ENCODE results near the gene APOBEC3B.
A peak's percentile ranks its signal among the peaks of the same experiment; 100 is the strongest.
"Not testable (repeated sequence)": the region's sequence is repeated elsewhere in the genome, so short reads cannot be mapped to it uniquely, and the experiment has no call there.

The APOBEC3B gene

DNA sequence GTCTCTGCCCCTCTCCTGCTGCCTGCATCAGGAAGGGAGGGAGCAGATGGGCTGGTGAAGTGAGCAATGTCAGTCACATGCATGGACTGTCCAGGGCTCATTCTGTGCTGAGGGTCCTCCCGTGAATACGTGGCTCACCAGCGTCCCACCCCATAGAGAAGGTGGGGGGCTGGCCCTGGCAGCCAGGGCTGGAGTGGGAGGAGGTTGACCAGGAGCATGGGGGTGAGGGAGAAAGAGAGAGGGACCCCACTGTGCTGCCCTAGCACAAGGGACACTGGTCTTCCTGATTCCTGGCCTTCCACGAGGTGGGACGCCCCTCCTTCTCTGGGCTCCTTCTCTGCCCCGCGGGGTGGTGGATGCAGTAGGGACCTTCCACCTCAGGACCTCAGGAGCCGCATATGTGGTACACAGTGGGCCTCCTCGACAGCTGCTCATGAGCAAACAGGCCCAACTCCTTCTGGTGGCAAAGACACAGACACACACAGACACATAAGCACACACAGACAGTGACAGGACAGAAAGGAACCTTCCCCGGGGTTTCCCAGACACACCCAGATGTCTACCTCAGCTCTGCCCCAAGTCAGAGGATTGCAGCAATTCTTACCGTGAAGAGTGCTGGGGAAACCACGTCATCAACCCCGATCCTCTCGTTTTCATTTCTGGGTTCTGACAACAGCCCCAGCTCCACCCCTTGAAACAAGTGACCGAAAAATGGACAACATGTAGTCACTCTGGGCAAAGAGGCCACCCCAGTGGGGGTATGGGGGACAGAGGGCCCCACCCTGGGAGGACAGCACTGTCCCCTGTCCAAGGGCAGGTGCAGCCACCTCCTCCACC, 28.4 kb upstream of the APOBEC3B start:
- H3K36me3 ChIP-seq = no peaks in the 10 kb centered on the region
- H3K9ac ChIP-seq = peak overlapping the region in 3 of 11 experiments; percentile 55 to 64 (median 61); a peak in 8 of 22 replicates
- peak overlapping the region in 8 of 11 experiments; percentile 5 to 91 (median 78); a peak in 12 of 22 replicates for H3K4me2 ChIP-seq
- H3K27me3 ChIP-seq = no peaks in the 10 kb centered on the region
- peak in 1 of 11 experiments; percentile 46; a peak in 2 of 22 replicates for TF ChIP-seq Cebpa-rat (IDR thresholded peaks at IDR 0.05)
- H3K4me3 ChIP-seq = no peak overlapping the region; a peak in 1 of 20 replicates
- peaks cover 24 to 90% (median 70%) of the 10 kb centered on the region in 10 experiments for H3K4me1 ChIP-seq
- no peaks in the 10 kb centered on the region for H3K9me3 ChIP-seq (replicated peaks in 1 of 11)
- H3K27ac ChIP-seq = peak overlapping the region in 9 of 11 experiments; percentile 25 to 82 (median 50); a peak in 17 of 22 replicates
- H4K20me1 ChIP-seq = no peaks in the 10 kb centered on the region

DNA sequence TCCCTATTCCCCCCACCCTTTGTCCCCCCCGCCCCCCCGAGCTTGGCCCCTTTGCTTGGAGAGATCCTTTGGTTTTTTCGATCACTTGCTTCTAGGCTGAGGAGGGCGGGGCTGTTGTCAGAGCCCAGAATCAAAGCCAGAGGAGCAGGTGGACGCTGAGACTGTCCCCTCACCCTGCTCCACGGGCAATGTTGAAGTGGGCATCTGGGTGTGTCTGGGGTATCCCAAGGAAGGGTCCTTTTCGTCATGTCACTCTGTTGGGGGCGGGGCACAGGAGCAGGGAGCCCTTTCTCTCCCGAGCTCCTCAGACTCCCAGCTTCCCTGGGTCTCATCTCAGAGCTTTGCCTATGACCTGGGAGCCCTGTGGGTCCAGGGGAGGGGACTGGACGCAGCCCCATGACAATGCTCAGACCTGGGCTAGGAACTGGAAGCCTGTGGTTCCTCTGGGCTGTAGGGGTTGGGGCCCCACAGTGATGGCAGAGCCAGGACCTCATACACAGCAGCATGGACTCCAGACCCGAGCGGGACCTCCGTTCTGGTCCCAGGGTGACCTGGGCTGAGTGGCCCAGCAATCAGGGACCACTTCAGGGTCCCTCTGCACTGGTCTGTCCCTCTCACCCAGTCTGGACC, 27.6 kb upstream of the APOBEC3B start:
- Histone ChIP-seq H3K4me3 (no peak overlapping the region), H3K9ac (peak overlapping the region in 1 of 11 experiments; percentile 20; a peak in 2 of 22 replicates), H4K20me1 (no peaks in the 10 kb centered on the region), H3K27ac (peak overlapping the region in 4 of 11 experiments; percentile 10 to 82 (median 70); a peak in 6 of 22 replicates), H3K9me3 (replicated peaks in 1 of 11) (no peaks in the 10 kb centered on the region), H3K27me3 (no peaks in the 10 kb centered on the region), H3K4me2 (peak overlapping the region in 5 of 11 experiments; percentile 41 to 91 (median 79); a peak in 10 of 22 replicates), H3K4me1 (peaks cover 32 to 98% (median 78%) of the 10 kb centered on the region in 10 experiments), H3K36me3 (no peaks in the 10 kb centered on the region)
- no peak for TF ChIP-seq Cebpa-rat (IDR thresholded peaks at IDR 0.05)

DNA sequence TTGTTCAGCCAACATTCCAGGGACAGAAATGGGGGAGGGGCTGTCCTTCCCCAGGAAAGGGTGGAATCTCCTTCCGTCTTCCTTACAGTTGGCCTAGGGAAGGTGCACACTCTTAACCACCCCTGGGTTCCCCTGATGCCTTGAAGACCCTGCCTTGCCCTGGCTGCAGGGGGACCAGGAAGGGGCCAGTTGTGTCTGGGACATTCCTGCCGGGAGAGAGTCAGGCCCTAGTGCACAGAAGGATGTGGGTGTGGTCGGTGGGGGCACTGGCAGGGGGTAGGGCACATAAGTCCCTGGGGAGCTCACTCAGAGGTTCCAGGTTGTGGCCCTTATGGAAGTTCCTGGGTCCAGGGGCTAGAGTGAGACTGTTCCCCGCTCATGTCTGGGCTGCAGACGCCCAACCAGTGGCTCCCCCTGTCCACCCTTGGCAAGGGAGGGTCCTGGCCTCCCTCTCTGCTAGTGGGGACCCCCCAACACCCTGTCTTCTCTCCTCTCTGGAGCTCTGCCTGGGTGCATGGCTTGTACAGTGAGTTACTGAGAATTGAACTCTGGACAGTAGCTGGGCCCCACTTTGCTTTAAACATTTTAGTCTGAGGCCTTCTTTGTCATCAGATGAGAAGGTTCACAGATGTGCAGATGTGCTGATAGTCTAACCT, 26.8 kb upstream of the APOBEC3B start:
- H3K4me1 ChIP-seq = peaks cover 37 to 99% (median 83%) of the 10 kb centered on the region in 10 experiments
- no peaks in the 10 kb centered on the region for H3K9me3 ChIP-seq (replicated peaks in 1 of 11)
- H3K27ac ChIP-seq = peak overlapping the region in 3 of 11 experiments; percentile 61 to 82 (median 80); a peak in 5 of 22 replicates
- no peaks in the 10 kb centered on the region for H3K36me3 ChIP-seq
- no peaks in the 10 kb centered on the region for H3K27me3 ChIP-seq
- peak overlapping the region in 1 of 11 experiments; percentile 20; a peak in 1 of 22 replicates for H3K9ac ChIP-seq
- H4K20me1 ChIP-seq = no peaks in the 10 kb centered on the region
- no peak overlapping the region for H3K4me3 ChIP-seq
- H3K4me2 ChIP-seq = peak overlapping the region in 6 of 11 experiments; percentile 15 to 91 (median 76); a peak in 9 of 22 replicates
- TF ChIP-seq Cebpa-rat (IDR thresholded peaks at IDR 0.05) = no peak

DNA sequence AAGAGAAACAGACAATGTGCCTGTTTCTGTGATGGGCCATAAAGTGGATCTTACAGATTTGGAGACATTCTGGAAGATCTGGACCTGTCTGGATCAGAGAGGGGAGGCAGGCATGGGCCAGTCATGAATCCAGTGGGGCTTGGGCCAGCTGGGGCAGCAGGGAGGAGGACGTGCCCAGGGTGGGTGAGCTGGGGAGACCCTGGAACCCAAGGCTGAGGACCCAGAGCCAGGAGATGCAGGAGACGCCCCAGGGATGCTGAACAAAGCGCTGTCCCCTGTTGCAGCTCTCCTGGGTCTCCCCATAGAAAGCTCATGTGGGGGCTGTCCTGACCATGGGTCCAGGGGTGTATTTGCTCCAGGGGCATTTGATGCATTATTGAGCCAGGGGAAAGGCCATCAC, 26.2 kb upstream of the APOBEC3B start:
- Histone ChIP-seq H3K4me3 (no peak overlapping the region), H4K20me1 (no peaks in the 10 kb centered on the region)

DNA sequence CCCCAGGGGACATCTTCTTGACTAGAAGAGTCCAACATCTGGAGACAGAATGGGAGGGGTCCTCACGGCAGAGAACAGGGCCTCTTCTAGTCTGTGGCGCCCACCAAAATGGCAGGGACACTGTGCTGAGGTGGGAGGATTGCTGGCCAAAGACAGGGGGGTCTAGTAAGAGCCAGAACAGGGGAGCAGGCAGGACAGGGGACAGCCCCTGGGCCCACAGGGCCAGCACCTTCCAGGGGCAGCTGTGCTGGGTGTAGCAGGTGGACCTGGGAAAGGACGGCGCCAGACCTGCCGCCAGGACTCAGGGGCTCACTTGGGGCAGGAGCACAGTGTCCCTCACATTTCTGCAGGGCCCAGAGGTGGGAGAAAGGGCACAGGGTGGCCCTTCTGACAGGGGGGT, 25.6 kb upstream of the APOBEC3B start:
- Histone ChIP-seq H3K36me3 (no peaks in the 10 kb centered on the region), H3K9me3 (replicated peaks in 1 of 11) (no peaks in the 10 kb centered on the region), H3K27me3 (no peaks in the 10 kb centered on the region), H3K27ac (0 out of 22 replicates have a peak overlapping the region, but pooled peaks of 1 of the 11 experiments have one; percentile 26), H3K4me3 (no peak overlapping the region), H3K4me2 (peak overlapping the region in 8 of 11 experiments; percentile 12 to 91 (median 38); a peak in 12 of 22 replicates), H3K9ac (no peak overlapping the region), H4K20me1 (no peaks in the 10 kb centered on the region), H3K4me1 (peaks cover 28 to 87% (median 72%) of the 10 kb centered on the region in 10 experiments)
- TF ChIP-seq Cebpa-rat (IDR thresholded peaks at IDR 0.05) = no peak

More for the DNA sequence above, 26.2 kb upstream of the APOBEC3B start:
- Histone ChIP-seq H3K36me3 (no peaks in the 10 kb centered on the region), H3K27me3 (no peaks in the 10 kb centered on the region), H3K4me1 (peaks cover 31 to 93% (median 78%) of the 10 kb centered on the region in 10 experiments), H3K27ac (peak overlapping the region in 1 of 11 experiments; percentile 80; a peak in 1 of 22 replicates), H3K4me2 (peak overlapping the region in 5 of 11 experiments; percentile 27 to 91 (median 79); a peak in 9 of 22 replicates), H3K9ac (no peak overlapping the region), H3K9me3 (replicated peaks in 1 of 11) (no peaks in the 10 kb centered on the region)
- no peak for TF ChIP-seq Cebpa-rat (IDR thresholded peaks at IDR 0.05)

DNA sequence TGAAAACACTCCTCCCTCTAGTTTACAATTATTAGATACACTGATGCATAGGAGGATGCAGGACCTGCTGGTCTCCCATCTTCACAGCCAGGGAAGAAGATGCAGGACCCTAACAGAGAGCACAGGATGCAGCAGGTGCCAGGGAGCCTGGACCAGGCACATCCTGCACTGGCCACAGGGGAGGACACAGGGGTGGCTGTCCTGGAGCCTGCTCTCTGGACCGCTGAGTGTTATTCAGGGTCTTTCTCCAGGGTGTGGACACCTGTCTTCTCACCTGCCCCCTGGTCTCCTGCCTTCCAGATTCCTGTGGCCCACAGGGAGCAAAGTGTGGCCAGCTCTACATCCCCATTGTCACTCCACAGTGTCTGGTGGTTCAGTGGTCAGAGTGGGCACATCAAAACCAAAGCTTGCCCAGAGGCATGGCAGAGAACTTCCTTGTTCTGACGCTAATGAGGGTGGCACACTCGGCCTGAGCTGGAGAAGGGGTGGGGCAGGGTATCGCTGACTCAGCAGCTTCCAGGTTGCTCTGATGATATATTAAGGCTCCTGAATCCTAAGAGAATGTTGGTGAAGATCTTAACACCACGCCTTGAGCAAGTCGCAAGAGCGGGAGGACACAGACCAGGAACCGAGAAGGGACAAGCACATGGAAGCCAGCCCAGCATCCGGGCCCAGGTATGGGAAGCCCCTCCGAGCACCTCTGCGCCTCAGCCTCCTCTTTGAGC, 24.9 kb upstream of the APOBEC3B start, which contains the start of gene APOBEC3A:
Gene APOBEC3A (plus strand): TSS at position 564 of the 725 bp plus-strand sequence. CDS start 83 bp downstream, at position 647.
- Histone ChIP-seq H3K36me3 (no peaks in the 10 kb centered on the region), H3K4me1 (peaks cover 28 to 81% (median 65%) of the 10 kb centered on the region in 10 experiments), H3K4me2 (peak within 1 kb of the TSS in 8 of 11 experiments; percentile 12 to 91 (median 54); a peak in 13 of 22 replicates)

DNA sequence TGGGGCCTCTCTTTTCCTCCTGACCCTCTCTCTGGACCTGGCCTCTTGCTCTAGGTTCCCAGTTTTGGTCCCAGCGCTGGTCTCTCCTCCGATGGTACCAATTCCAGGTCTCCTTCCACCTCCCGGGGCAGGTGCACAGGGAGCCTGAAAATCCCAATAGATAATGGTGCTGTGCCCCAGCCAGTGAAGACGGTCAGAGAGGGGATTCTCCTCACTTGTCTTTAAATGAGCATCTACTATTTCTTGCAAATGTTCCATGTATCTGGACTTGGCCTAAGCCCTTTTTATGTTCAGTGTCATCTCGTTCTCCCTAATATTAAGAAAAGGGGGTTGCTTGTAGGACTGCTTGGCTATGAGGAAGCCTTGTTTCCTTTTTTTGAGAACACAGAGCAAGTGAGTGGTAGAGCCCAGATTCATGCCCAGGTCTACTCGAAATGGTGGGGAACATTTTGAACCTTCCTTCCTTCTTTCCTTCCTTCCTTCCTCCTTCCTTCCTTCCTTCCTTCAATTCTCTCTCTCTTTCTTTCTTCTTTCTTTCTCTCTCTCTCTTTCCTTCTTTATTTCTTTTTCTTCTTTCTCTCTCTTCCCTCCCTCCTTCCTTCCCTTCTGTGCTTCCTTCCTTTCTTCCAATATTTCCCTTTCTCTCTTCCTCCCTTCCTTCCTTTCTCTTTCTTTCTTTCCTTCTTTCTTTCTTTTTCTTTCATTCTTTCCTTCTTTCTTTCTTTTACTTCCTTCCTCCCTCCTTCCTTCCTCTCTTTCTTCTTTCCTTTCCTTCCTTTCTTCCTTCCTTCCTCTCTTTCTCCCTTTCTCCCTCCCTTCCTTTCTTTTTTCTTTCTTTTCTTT, 24.1 kb upstream of the APOBEC3B start:
- peak overlapping the region in 2 of 10 experiments; percentile 24 to 44; a peak in 1 of 20 replicates for H3K4me3 ChIP-seq
- H3K4me2 ChIP-seq = peak overlapping the region in 5 of 11 experiments; percentile 56 to 91 (median 76); a peak in 10 of 22 replicates
- H4K20me1 ChIP-seq = no peaks in the 10 kb centered on the region
- H3K4me1 ChIP-seq = peaks cover 28 to 77% (median 57%) of the 10 kb centered on the region in 10 experiments
- no peaks in the 10 kb centered on the region for H3K36me3 ChIP-seq
- peak overlapping the region in 1 of 11 experiments; percentile 46; a peak in 1 of 22 replicates for H3K9ac ChIP-seq
- no peak for TF ChIP-seq Cebpa-rat (IDR thresholded peaks at IDR 0.05)
- no peaks in the 10 kb centered on the region for H3K27me3 ChIP-seq
- no peaks in the 10 kb centered on the region for H3K9me3 ChIP-seq (replicated peaks in 1 of 11)
- H3K27ac ChIP-seq = peak overlapping the region in 2 of 11 experiments; percentile 27 to 58; a peak in 2 of 22 replicates

More for the DNA sequence above, 24.9 kb upstream of the APOBEC3B start, which contains the start of gene APOBEC3A:
- H3K4me3 ChIP-seq = peak within 1 kb of the TSS in 2 of 10 experiments; percentile 24 to 44; a peak in 1 of 20 replicates
- no peaks in the 10 kb centered on the region for H4K20me1 ChIP-seq
- no peak for TF ChIP-seq Cebpa-rat (IDR thresholded peaks at IDR 0.05)
- H3K27me3 ChIP-seq = no peaks in the 10 kb centered on the region
- H3K27ac ChIP-seq = peak within 1 kb of the TSS in 3 of 11 experiments; percentile 26 to 58 (median 27); a peak in 4 of 22 replicates
- H3K9me3 ChIP-seq (replicated peaks in 1 of 11) = no peaks in the 10 kb centered on the region
- H3K9ac ChIP-seq = peak within 1 kb of the TSS in 1 of 11 experiments; percentile 46; a peak in 1 of 22 replicates

DNA sequence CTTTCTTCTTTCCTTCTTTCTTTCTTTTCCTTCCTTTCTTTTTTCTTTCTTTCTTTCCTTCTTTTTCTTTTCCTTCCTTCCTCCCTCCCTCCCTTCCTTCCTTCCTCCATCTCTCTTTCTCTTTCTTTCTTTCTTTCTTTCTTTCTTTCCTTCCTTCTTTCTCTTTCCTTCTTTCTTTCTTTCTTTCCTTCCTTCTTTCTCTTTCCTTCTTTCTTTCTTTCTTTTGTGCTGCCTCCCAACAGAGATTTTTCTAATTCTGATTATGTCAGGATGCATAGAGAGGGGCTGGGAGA, 23.6 kb upstream of the APOBEC3B start:
- H3K9ac ChIP-seq = peak overlapping the region in 1 of 11 experiments; percentile 46; a peak in 2 of 22 replicates
- not testable (repeated sequence) for H3K9me3 ChIP-seq (replicated peaks in 1 of 11); H4K20me1 ChIP-seq; H3K27me3 ChIP-seq; H3K36me3 ChIP-seq
- peak overlapping the region in 2 of 10 experiments; percentile 24 to 44; a peak in 2 of 20 replicates for H3K4me3 ChIP-seq
- peak overlapping the region in 6 of 11 experiments; percentile 56 to 91 (median 72); a peak in 11 of 22 replicates for H3K4me2 ChIP-seq
- peak overlapping the region in 2 of 11 experiments; percentile 27 to 58; a peak in 2 of 22 replicates for H3K27ac ChIP-seq
- H3K4me1 ChIP-seq = peaks cover 24 to 77% (median 56%) of the 10 kb centered on the region in 10 experiments

Data from BLaER1 treated with 17β-estradiol and CSF1 and Interleukin-3, amounts not matched to agents 10 nM and 100 nM (cell line).